ENCODE results near the gene UBTD1. TPM values are rescaled to one million over a fixed set of nuclear protein-coding genes. Genes with fewer than 3 reads are reported as not detected.
"Not testable (repeated sequence)": the region's sequence is repeated elsewhere in the genome, so short reads cannot be mapped to it uniquely, and the experiment has no call there.

The UBTD1 gene
- polyA plus RNA-seq, 1 donor (not counting 4 experiments of a cell fraction or from before 2014, with no cell fraction given), result 12.0 TPM

DNA sequence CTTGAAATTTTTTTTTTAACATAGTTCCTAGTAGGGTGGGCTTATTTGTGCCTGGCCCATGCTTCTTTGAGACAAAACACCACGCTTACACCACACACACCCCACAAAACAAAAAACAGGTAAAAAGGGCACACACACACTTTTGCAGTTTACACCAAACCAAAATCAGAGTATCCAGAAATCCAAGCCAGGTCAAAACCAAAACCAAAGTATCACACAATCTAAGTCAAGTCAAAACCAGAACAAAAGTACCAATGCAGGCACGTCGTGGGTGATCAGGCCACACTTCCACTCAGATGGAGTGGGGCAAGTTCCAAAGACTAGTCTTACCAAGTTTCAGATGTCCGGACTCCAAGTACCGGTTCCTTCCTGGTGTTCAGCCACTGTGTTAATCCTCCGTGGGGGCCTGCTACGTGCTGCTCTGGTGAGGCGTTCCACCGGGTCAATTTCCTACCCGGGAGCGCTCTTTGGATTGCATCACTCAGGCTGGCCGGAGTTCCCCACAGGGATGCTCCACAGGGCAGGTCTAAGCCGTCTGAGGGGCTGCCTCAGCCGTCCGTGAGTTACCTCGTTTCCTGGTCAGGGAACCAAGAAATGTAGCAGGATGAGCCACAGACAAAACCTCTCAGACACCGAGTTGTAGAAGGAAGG, 62.1 kb downstream of the UBTD1 start:
- H3K9me1 ChIP-seq (ENCODE audit: control insufficient read depth, extremely low read depth, insufficient read depth, low read length); H3K4me1 ChIP-seq (ENCODE audit: control insufficient read depth, extremely low read depth, insufficient read depth, low read length); H3K9ac ChIP-seq (ENCODE audit: control insufficient read depth, extremely low read depth, insufficient read depth, low read length); H3K36me3 ChIP-seq (ENCODE audit: control insufficient read depth in 2 of 2, extremely low read depth in 1 of 2, insufficient read depth in 2 of 2, low read length in 2 of 2); DNase-seq (ENCODE audit: low read depth, low spot score); H3K27ac ChIP-seq (ENCODE audit: control insufficient read depth, insufficient read depth, low read length); H3K9me3 ChIP-seq (ENCODE audit: control insufficient read depth, low read depth, low read length); H3K79me2 ChIP-seq (ENCODE audit: control insufficient read depth, insufficient read depth, low read length); H2AFZ ChIP-seq (ENCODE audit: control insufficient read depth, low read length); dilution Hi-C loops (cut with MboI; ENCODE audit: extremely low pct_ligation_motif_present, low sequenced_read_pairs); H3K4me2 ChIP-seq (ENCODE audit: control insufficient read depth, extremely low read depth, insufficient read depth, low read depth, low read length); H4K20me1 ChIP-seq (ENCODE audit: control insufficient read depth, extremely low read depth, insufficient read depth, low read length); FAIRE-seq; H3K4me3 ChIP-seq (ENCODE audit: control insufficient read depth in 2 of 3, extremely low read depth in 1 of 3, insufficient read depth in 2 of 3, low read depth in 1 of 3, low read length in 3 of 3); H3K27me3 ChIP-seq (ENCODE audit: control insufficient read depth, extremely low read depth, insufficient read depth, low read length): not testable (repeated sequence)

DNA sequence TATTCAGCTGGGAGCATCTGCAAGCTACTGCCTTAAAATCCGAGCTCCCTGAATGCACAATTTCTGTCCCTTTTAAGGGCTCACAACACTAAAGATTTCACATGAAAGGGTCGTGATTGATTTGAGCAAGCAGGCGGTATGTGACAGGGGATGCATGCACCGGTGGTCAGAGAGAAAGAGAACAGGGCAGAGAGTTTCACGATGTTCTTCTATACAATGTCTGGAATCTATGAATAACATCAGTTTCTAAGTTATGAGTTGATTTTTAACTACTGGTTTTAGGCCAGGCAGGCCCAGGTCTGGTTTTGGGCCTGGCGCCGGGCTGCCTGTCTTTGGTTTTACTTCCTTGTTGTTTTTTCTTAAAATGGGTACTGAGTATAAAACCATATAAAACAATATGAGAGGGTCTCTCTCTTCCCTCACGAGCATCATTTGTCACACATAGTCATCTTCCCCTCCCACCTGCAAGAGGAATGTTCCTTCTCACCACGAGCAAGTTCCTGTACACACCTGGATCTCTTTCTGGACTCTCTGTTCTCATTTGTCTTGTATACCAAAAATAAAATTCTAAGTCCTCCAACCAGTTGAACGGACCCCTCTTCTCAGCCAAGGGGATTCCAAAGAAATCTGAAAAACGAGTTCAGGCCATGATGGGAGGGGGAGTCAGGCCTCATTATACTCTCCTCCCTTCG, 62.8 kb downstream of the UBTD1 start:
- H3K79me2 ChIP-seq (ENCODE audit: control insufficient read depth, insufficient read depth, low read length); H3K9me1 ChIP-seq (ENCODE audit: control insufficient read depth, extremely low read depth, insufficient read depth, low read length); H3K9me3 ChIP-seq (ENCODE audit: control insufficient read depth, low read depth, low read length); H2AFZ ChIP-seq (ENCODE audit: control insufficient read depth, low read length); H3K36me3 ChIP-seq (ENCODE audit: control insufficient read depth in 2 of 2, extremely low read depth in 1 of 2, insufficient read depth in 2 of 2, low read length in 2 of 2); dilution Hi-C loops (cut with MboI; ENCODE audit: extremely low pct_ligation_motif_present, low sequenced_read_pairs); FAIRE-seq; H3K27ac ChIP-seq (ENCODE audit: control insufficient read depth, insufficient read depth, low read length); H3K4me3 ChIP-seq (ENCODE audit: control insufficient read depth in 2 of 3, extremely low read depth in 1 of 3, insufficient read depth in 2 of 3, low read depth in 1 of 3, low read length in 3 of 3); H3K4me1 ChIP-seq (ENCODE audit: control insufficient read depth, extremely low read depth, insufficient read depth, low read length); H3K27me3 ChIP-seq (ENCODE audit: control insufficient read depth, extremely low read depth, insufficient read depth, low read length); H4K20me1 ChIP-seq (ENCODE audit: control insufficient read depth, extremely low read depth, insufficient read depth, low read length); DNase-seq (ENCODE audit: low read depth, low spot score); H3K9ac ChIP-seq (ENCODE audit: control insufficient read depth, extremely low read depth, insufficient read depth, low read length); H3K4me2 ChIP-seq (ENCODE audit: control insufficient read depth, extremely low read depth, insufficient read depth, low read depth, low read length): not testable (repeated sequence)

DNA sequence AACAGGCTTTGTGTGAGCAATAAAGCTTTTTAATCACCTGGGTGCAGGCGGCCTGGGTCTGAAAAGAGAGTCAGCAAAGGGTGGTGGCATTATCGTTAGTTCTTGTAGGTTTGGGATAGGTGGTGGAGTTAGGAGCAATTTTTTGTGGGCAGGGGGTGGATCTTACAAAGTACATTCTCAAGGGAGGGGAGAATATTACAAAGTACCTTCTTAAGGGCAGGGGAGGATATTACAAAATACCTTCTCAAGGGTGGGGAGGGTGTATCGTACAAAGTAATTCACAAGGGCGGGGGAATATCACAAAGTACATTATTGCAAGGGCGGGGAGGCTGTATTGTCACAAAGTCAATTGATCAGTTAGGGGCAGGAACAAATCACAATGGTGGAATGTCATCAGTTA, 63.6 kb downstream of the UBTD1 start:
- dilution Hi-C loops (cut with MboI; ENCODE audit: extremely low pct_ligation_motif_present, low sequenced_read_pairs); H3K27ac ChIP-seq (ENCODE audit: control insufficient read depth, insufficient read depth, low read length); DNase-seq (ENCODE audit: low read depth, low spot score); H3K36me3 ChIP-seq (ENCODE audit: control insufficient read depth in 2 of 2, extremely low read depth in 1 of 2, insufficient read depth in 2 of 2, low read length in 2 of 2); FAIRE-seq; H3K9me3 ChIP-seq (ENCODE audit: control insufficient read depth, low read depth, low read length); H3K4me2 ChIP-seq (ENCODE audit: control insufficient read depth, extremely low read depth, insufficient read depth, low read depth, low read length); H3K4me1 ChIP-seq (ENCODE audit: control insufficient read depth, extremely low read depth, insufficient read depth, low read length); H3K9ac ChIP-seq (ENCODE audit: control insufficient read depth, extremely low read depth, insufficient read depth, low read length); H3K27me3 ChIP-seq (ENCODE audit: control insufficient read depth, extremely low read depth, insufficient read depth, low read length); H3K4me3 ChIP-seq (ENCODE audit: control insufficient read depth in 2 of 3, extremely low read depth in 1 of 3, insufficient read depth in 2 of 3, low read depth in 1 of 3, low read length in 3 of 3); H2AFZ ChIP-seq (ENCODE audit: control insufficient read depth, low read length); H4K20me1 ChIP-seq (ENCODE audit: control insufficient read depth, extremely low read depth, insufficient read depth, low read length); H3K79me2 ChIP-seq (ENCODE audit: control insufficient read depth, insufficient read depth, low read length); H3K9me1 ChIP-seq (ENCODE audit: control insufficient read depth, extremely low read depth, insufficient read depth, low read length): not testable (repeated sequence)

Measured in keratinocyte (primary cell).